Trophoblast cell (in vitro differentiated cells and primary cell): ENCODE results near the gene DGKA.
A peak's percentile ranks its signal among the peaks of the same experiment; 100 is the strongest.

Experiments
- DNase-seq, 2 donors: peaks; one replicate each; pipeline ENCODE4 v3.0.0-alpha.2; 2016
- H2AFZ ChIP-seq: 2 replicates; pipeline ENCODE4 v1.6.1; 2013; ENCODE audit warnings: low read length, moderate library complexity, mild to moderate bottlenecking; ENCODE audit not compliant: insufficient read depth, poor library complexity
- H2AK5ac ChIP-seq: 2 replicates; pipeline ENCODE4 v1.6.1; 2013; ENCODE audit warnings: mild to moderate bottlenecking, low read length
- H2BK120ac ChIP-seq: 2 replicates; pipeline ENCODE4 v1.6.1; 2013; ENCODE audit warnings: low read length, mild to moderate bottlenecking, moderate library complexity; ENCODE audit not compliant: insufficient read depth, poor library complexity
- H2BK12ac ChIP-seq: 2 replicates; pipeline ENCODE4 v1.6.1; 2013; ENCODE audit warnings: mild to moderate bottlenecking, low read length, moderate library complexity
- H2BK5ac ChIP-seq: 2 replicates; pipeline ENCODE4 v1.6.1; 2013; ENCODE audit warnings: low read length, low read depth, moderate library complexity, mild to moderate bottlenecking; ENCODE audit not compliant: poor library complexity
- H3K14ac ChIP-seq: 2 replicates; pipeline ENCODE4 v1.6.1; 2013; ENCODE audit warnings: mild to moderate bottlenecking, low read length
- H3K18ac ChIP-seq: 2 replicates; pipeline ENCODE4 v1.6.1; 2013; ENCODE audit warnings: mild to moderate bottlenecking, low read length
- H3K23ac ChIP-seq: 2 replicates; pipeline ENCODE4 v1.6.1; 2013; ENCODE audit warnings: low read length
- H3K27ac ChIP-seq: 2 replicates; pipeline ENCODE4 v1.5.1; 2013; ENCODE audit warnings: low read depth, mild to moderate bottlenecking, inconsistent platforms, low read length, moderate library complexity
- H3K27me3 ChIP-seq: 2 replicates; pipeline ENCODE4 v1.6.1; 2013; ENCODE audit warnings: inconsistent platforms, mild to moderate bottlenecking, low read length, moderate library complexity; ENCODE audit not compliant: insufficient read depth
- H3K36me3 ChIP-seq, 2 experiments: 1 replicate in 1 of 2; 2 replicates in 1 of 2; pipeline ENCODE4 v1.6.1; 2013; ENCODE audit warnings: low read length in 2 of 2, mild to moderate bottlenecking in 2 of 2, moderate library complexity in 1 of 2; ENCODE audit not compliant: insufficient read depth in 2 of 2, control insufficient read depth in 1 of 2
- H3K4ac ChIP-seq: 2 replicates; pipeline ENCODE4 v1.6.1; 2013; ENCODE audit warnings: low read depth, mild to moderate bottlenecking, low read length, moderate library complexity
- H3K4me1 ChIP-seq, 2 experiments: 1 replicate in 1 of 2; 2 replicates in 1 of 2; pipeline ENCODE4 v1.6.1; 2013; ENCODE audit warnings: low read length in 2 of 2, mild to moderate bottlenecking in 2 of 2, moderate library complexity in 1 of 2; ENCODE audit not compliant: insufficient read depth in 2 of 2, control insufficient read depth in 1 of 2
- H3K4me2 ChIP-seq: 2 replicates; pipeline ENCODE4 v1.6.1; 2013; ENCODE audit warnings: inconsistent platforms, mild to moderate bottlenecking, low read length, moderate library complexity
- H3K4me3 ChIP-seq: 2 replicates; pipeline ENCODE4 v1.5.1; 2013; ENCODE audit warnings: mild to moderate bottlenecking, low read depth, low read length, inconsistent platforms
- H3K79me1 ChIP-seq: one replicate; pipeline ENCODE4 v1.6.1; 2013; ENCODE audit warnings: low read length
- H3K79me2 ChIP-seq: 2 replicates; pipeline ENCODE4 v1.6.1; 2013; ENCODE audit warnings: low read length, mild to moderate bottlenecking; ENCODE audit not compliant: control insufficient read depth, insufficient read depth, poor library complexity
- H3K9ac ChIP-seq: 2 replicates; pipeline ENCODE4 v1.6.1; 2013; ENCODE audit warnings: mild to moderate bottlenecking, low read length
- H3K9me3 ChIP-seq: 2 replicates; pipeline ENCODE4 v1.6.1; 2013; ENCODE audit warnings: low read depth, mild to moderate bottlenecking, control low read depth, inconsistent platforms, low read length; ENCODE audit not compliant: insufficient read depth
- H4K12ac ChIP-seq: 2 replicates; pipeline ENCODE4 v1.6.1; 2013; ENCODE audit warnings: low read depth, mild to moderate bottlenecking, low read length, moderate library complexity
- H4K8ac ChIP-seq: 2 replicates; pipeline ENCODE4 v1.6.1; 2013; ENCODE audit warnings: low read depth, mild to moderate bottlenecking, low read length, moderate library complexity
- H4K91ac ChIP-seq: one replicate; pipeline ENCODE4 v1.6.1; 2013; ENCODE audit warnings: low read depth, mild to moderate bottlenecking, low read length, moderate library complexity
- WGBS: extraction: QIAGEN DNeasy Blood & Tissue Kit; methylation state at CpG from one replicate; pipeline ENCODE4 v1.1.7; 2013; ENCODE audit warnings: missing lambda C conversion rate; ENCODE audit not compliant: insufficient read length, insufficient coverage; ENCODE audit errors: extremely low coverage; 5-methylcytosine and 5-hydroxymethylcytosine counted together

The DGKA gene

GRCh38 chr12:55995366-55995765 is 64.4 kb downstream of the DGKA start:
- H4K8ac ChIP-seq, result no peak overlapping the region
- peaks cover 28 to 42% of the 10 kb centered on the region in 2 experiments for H3K36me3 ChIP-seq
- H2BK120ac ChIP-seq, result no peak overlapping the region
- H3K4me3 ChIP-seq, result no peak overlapping the region
- H2AK5ac ChIP-seq, result no peak overlapping the region
- no peak overlapping the region for H3K27ac ChIP-seq
- H3K4me2 ChIP-seq, result no peak overlapping the region
- no peak overlapping the region for H2BK12ac ChIP-seq
- H4K12ac ChIP-seq, result no peak overlapping the region
- no peaks in the 10 kb centered on the region for H3K27me3 ChIP-seq
- peaks cover 4% of the 10 kb centered on the region for H3K79me2 ChIP-seq
- H3K14ac ChIP-seq, result no peak overlapping the region
- no CpG with 5 or more reads among the region's 8 CpGs for WGBS
- H3K9ac ChIP-seq, result no peak overlapping the region
- no peak overlapping the region for H4K91ac ChIP-seq
- no peak for DNase-seq
- H3K4ac ChIP-seq, result no peak overlapping the region
- no peak overlapping the region for H3K23ac ChIP-seq
- no peaks in the 10 kb centered on the region for H3K9me3 ChIP-seq
- no peak overlapping the region for H3K18ac ChIP-seq
- H2AFZ ChIP-seq, result no peak overlapping the region
- peaks cover 4% of the 10 kb centered on the region for H3K79me1 ChIP-seq
- peaks cover 3 to 7% of the 10 kb centered on the region in 2 experiments for H3K4me1 ChIP-seq
- H2BK5ac ChIP-seq, result no peak overlapping the region

- Histone ChIP-seq H2BK12ac (no peak overlapping the region), H4K8ac (no peak overlapping the region), H3K27ac (no peak overlapping the region), H3K27me3 (no peaks in the 10 kb centered on the region), H4K91ac (no peak overlapping the region), H3K9ac (no peak overlapping the region), H3K23ac (no peak overlapping the region), H2BK120ac (no peak overlapping the region), H2AK5ac (no peak overlapping the region), H3K4ac (no peak overlapping the region), H3K4me3 (no peak overlapping the region), H3K36me3 (peaks cover 23 to 33% of the 10 kb centered on the region in 2 experiments), H3K18ac (no peak overlapping the region), H3K4me2 (peak overlapping the region; percentile 83), H2BK5ac (no peak overlapping the region), H3K79me1 (peaks cover 4% of the 10 kb centered on the region), H3K14ac (no peak overlapping the region), H3K9me3 (no peaks in the 10 kb centered on the region), H2AFZ (no peak overlapping the region), H3K4me1 (peaks cover 3 to 7% of the 10 kb centered on the region in 2 experiments), H3K79me2 (peaks cover 4% of the 10 kb centered on the region), H4K12ac (peak overlapping the region; percentile 47)
- peak; percentile 45 to 86 for DNase-seq
- WGBS, result no CpG with 5 or more reads among the region's 14 CpGs
These were observed 65.3 kb downstream of the DGKA start for GRCh38 chr12:55996201-55996714.

GRCh38 chr12:55996715-55997534 is 66.0 kb downstream of the DGKA start, which contains the start of gene SUOX:
SUOX (plus strand) TSS chr12:55997276; CDS start chr12:56002222, 4,946 bp downstream.
- Histone ChIP-seq H3K4me3 (peak within 1 kb of the TSS; percentile 75), H3K4me1 (peaks cover 3 to 7% of the 10 kb centered on the region in 2 experiments), H3K9ac (peak within 1 kb of the TSS; percentile 75), H2AK5ac (peak within 1 kb of the TSS; percentile 59), H2BK120ac (peak within 1 kb of the TSS; percentile 49), H3K79me2 (peaks cover 4% of the 10 kb centered on the region), H2BK5ac (peak within 1 kb of the TSS; percentile 9), H3K27ac (peak within 1 kb of the TSS; percentile 41), H3K27me3 (no peaks in the 10 kb centered on the region), H3K79me1 (peaks cover 4% of the 10 kb centered on the region), H3K4ac (no peak within 1 kb of the TSS), H2AFZ (peak within 1 kb of the TSS; percentile 83), H4K8ac (peak within 1 kb of the TSS; percentile 87), H3K4me2 (peak within 1 kb of the TSS; percentile 83), H3K9me3 (no peaks in the 10 kb centered on the region), H3K36me3 (peaks cover 18 to 28% of the 10 kb centered on the region in 2 experiments), H4K91ac (peak within 1 kb of the TSS; percentile 65), H3K14ac (peak within 1 kb of the TSS; percentile 78), H4K12ac (peak within 1 kb of the TSS; percentile 74), H3K18ac (peak within 1 kb of the TSS; percentile 76), H2BK12ac (peak within 1 kb of the TSS; percentile 25), H3K23ac (no peak within 1 kb of the TSS)
- WGBS, result no CpG with 5 or more reads among the region's 27 CpGs
- peak; percentile 97 to 98 for DNase-seq

GRCh38 chr12:55997535-55997859 is 66.5 kb downstream of the DGKA start:
- H4K12ac ChIP-seq, result peak overlapping the region; percentile 74
- H2BK5ac ChIP-seq, result peak overlapping the region; percentile 9
- H2BK120ac ChIP-seq, result peak overlapping the region; percentile 49
- DNase-seq, result no peak
- peak overlapping the region; percentile 76 for H3K18ac ChIP-seq
- peaks cover 15 to 23% of the 10 kb centered on the region in 2 experiments for H3K36me3 ChIP-seq
- H3K27me3 ChIP-seq, result no peaks in the 10 kb centered on the region
- H4K91ac ChIP-seq, result peak overlapping the region; percentile 65
- peak overlapping the region; percentile 83 for H3K4me2 ChIP-seq
- no peaks in the 10 kb centered on the region for H3K9me3 ChIP-seq
- peaks cover 4% of the 10 kb centered on the region for H3K79me2 ChIP-seq
- peak overlapping the region; percentile 59 for H2AK5ac ChIP-seq
- no peak overlapping the region for H3K23ac ChIP-seq
- peaks cover 4% of the 10 kb centered on the region for H3K79me1 ChIP-seq
- H2BK12ac ChIP-seq, result peak overlapping the region; percentile 25
- H2AFZ ChIP-seq, result peak overlapping the region; percentile 83
- H3K14ac ChIP-seq, result peak overlapping the region; percentile 78
- no CpG with 5 or more reads among the region's 5 CpGs for WGBS
- H3K9ac ChIP-seq, result peak overlapping the region; percentile 75
- H3K4ac ChIP-seq, result no peak overlapping the region
- H3K4me3 ChIP-seq, result peak overlapping the region; percentile 75
- no peak overlapping the region for H3K27ac ChIP-seq
- peak overlapping the region; percentile 87 for H4K8ac ChIP-seq
- peaks cover 3 to 7% of the 10 kb centered on the region in 2 experiments for H3K4me1 ChIP-seq
